HG03354 (cell line): ENCODE results near the gene PAK1.
"Not testable (repeated sequence)": the region's sequence is repeated elsewhere in the genome, so short reads cannot be mapped to it uniquely, and the experiment has no call there.

Experiments used
- ATAC-seq: cut with Tn5 transposase; IDR thresholded peaks from one replicate; pipeline ENCODE4 v1.9.1; 2021; ENCODE audit warnings: mild to moderate bottlenecking; ENCODE audit not compliant: unreplicated experiment, poor library complexity, severe bottlenecking

The PAK1 gene

DNA sequence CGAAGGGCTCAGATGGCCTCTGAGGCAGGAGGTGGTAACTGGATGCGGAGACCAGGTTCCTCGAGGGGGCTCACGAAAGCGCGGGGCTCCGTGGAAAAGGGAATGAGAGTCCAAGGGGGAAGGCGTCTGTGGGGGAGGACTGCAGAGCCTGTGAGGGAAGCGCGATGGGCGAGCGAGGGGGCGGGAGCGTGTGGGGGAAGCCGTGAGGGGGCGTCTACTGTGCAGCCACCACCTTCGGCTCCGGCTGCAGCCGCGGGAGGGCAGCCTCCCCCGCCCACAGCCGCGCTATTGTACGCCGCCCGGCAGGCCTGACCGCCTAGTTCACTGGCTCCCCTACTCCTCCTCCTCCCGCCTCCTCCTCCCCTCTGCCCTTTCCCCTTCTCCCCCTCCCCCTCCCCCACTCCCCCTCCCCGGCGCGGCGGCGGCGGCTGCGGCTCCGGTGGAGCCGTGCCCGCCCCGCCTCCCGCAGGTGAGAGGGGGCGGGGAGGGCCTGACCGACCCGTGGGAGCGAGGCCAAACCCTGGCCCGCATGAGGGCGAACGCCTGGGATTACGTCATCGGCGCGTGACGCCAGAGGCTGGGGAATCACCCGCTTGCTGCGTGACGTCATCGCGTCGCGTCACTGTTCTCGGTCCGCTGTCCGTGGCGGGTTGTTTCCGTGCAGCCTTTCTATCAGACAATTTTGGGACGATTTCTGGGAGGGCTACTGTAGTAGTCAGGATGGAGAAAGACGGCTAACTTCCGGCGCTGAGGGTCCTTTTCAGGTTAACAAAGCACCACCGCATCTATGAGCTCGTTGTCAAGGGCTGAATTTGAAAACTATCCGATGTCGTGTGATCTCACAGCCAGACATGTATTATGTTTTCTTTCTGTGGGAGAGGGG lies at the start of gene PAK1:
TSS of gene PAK1 (minus strand) at position 294 of the 883 bp plus-strand sequence. CDS start 81,574 bp downstream, outside the sequence.
- ATAC-seq: peak; percentile 74

DNA sequence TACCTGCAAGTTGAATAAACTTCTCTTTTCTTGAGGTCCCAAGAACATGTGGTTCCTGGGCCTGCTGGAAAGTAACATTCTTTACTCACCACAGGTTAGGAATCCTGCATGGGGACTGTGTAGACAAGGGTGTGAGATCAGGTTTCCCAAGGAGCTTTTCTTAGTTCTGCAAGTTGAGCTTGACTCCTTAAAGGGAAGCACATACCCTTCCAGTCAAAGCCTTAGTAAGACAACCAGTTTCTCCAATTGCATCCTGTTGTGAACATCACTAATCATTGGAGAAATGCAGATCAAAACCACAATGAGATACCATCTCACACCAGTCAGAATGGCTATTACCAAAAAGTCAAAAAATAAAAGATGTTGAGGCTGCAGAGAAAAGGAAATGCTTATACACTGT lies 48.3 kb upstream of the PAK1 start:
- ATAC-seq: no peak

DNA sequence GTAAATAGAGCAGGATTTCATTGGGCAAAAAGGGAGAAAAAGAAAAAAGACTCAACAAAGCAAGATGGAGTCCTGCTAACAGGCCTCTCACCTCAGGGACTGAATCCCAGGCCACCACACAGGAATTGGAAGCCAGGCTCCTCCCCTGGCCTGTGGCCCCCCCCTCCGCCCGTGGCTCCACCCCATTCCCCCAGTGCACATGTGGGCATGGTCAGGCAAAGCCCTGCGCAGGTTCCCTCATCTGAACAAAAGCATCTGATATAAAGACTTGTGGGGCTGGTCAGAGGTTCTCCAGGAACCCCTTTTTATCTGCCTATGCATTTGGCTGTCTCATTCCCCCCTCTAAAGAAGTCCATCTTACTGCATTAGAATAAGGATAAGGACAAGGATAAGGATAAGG lies 46.0 kb upstream of the PAK1 start:
- no peak for ATAC-seq

DNA sequence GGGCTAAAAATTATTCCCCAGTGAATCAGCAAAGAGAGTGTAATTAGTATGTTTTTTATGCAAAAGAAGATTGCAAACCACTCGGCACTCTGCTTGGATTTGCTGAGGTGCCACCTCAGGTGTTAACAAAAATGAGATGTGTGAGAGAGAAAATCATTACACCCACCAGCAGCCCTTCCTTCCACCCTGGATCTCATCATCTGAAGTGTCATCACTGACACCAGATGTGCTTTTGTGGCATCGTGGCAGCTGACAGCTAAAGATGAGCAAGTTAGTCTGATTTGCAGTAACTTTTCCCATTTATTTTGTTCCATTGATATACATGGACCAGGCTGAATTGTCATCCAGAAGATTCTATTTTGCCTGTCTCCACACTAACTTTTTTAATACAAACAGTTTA lies 44.6 kb upstream of the PAK1 start:
- no peak for ATAC-seq

DNA sequence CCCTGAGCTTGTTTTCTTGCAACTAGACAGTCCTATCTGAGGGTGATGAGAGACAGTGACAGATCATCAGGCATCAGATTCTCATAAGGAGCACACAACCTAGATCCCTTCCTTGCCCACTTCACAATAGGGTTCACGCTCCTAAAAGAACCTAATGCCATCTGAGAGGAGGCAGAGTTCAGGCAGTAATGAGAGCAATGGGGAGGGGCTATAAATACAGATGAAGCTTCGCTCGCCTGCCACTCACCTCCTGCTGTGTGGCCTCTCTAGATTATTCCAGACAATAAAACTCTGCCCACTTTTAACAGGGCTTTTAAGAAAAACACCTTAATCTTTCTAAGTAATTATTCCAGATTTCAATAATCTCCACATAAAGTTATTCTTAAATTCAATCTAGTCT lies 43.9 kb upstream of the PAK1 start:
- ATAC-seq: no peak

DNA sequence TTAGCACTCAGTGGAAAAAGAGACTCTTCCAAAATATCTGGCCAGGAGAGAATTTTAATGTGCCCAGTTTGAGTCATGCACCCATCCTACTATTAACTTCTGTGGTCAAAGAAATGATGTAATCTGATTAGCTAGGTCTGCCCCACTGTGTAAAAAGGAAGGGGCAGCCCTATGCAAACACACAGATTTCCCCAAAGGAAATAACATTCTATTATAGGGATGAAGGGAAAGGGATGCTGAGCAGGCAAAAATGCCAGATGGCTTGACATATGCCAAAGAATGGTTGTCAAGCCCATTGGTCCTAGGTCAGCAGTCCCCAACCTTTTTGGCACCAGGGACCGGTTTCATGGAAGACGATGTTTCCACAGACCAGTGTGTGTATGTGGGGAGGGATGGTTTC lies 43.3 kb upstream of the PAK1 start:
- ATAC-seq: no peak

DNA sequence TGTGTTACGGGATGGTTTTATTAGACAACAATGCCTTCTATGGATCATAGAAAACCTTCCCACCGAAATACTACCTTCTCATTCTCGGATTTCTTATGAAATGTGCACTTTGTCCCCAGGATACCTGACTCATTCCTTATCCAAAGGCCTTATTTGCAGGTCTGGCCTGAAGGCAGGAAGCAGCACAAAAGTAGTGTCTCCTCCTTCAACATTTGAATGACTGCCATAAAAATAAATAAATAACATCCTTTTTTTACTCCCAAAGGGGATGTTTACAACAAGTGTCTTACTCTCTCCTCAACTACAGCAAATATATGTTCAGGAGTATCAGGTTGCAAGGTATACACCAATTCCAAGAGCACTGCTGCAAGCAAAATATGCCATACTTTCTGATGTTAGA lies 41.6 kb upstream of the PAK1 start:
- ATAC-seq: no peak

DNA sequence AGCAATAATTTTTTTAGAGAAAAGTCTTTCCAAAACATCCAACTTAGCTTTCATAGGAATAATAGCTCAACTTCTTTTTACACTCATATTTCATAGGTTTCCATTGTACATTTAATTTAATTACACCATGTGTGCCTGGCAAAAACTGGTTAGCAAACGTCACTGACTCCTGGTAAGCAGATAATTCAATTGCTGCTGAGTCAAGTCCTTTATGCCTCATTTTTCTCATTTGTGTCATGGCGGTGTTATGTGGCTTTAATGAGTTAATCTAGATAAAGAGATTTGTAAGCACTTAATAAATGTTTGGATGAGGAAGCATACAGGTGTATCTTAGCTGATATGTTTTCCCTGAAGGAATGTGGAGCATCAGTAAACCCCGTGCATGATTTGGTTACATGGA lies 41.2 kb upstream of the PAK1 start:
- ATAC-seq: no peak

DNA sequence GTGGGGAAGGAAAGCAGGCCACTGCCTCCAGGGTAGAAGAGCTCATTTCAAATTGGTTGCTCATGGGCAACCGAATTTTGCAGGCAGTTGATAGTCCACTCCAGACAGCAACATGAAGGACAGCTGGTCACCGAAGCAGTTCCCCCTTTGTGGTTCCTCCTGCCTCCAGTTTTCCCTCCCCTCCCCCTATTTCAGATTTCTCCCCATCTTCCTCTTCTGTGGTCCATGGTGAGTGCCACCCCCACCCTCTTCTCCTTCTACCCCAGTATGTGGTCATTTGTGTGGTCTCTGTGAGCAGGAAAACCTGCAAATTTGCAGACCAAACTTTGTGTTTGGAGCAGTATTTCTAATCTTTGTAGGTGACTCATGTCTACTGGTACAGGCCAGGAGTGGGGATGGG lies 38.2 kb upstream of the PAK1 start:
- ATAC-seq: no peak

DNA sequence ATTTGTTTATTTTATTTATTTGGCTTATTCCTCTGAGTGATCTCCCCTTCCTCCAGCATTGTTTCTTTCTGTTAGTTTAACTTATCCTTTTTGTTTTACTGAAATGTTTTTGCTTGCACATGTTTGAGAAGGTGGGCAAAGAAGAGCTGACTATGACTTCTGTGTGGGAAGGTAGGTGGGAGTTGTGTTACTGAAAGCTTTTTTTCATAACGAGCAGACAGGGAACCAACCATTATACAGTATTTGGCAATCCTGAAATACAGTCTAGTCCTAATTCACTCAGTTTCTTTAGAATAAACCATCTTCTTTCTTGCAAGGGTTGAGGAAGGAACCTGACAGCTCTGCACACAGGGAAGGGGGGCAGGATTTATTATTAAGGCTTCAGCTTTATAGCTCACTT lies 37.0 kb upstream of the PAK1 start:
- ATAC-seq: no peak

DNA sequence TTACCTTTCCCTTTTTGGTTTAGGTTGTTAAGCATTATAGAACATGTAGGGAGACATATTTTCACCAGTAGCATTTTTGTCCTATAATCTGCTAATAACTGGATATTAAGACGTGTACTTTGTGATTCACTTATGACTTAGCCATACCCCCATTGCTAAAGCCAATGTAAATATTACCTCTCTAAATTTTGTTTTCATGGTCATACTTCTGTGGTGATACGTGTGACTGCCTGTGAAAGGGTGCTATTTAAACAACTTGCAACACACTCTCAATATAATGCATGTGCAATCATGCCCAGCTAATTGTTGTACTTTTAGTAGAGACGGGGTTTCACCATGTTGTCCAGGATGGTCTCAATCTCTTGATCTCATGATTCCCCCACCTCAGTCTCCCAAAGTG lies 36.2 kb upstream of the PAK1 start:
- no peak for ATAC-seq

DNA sequence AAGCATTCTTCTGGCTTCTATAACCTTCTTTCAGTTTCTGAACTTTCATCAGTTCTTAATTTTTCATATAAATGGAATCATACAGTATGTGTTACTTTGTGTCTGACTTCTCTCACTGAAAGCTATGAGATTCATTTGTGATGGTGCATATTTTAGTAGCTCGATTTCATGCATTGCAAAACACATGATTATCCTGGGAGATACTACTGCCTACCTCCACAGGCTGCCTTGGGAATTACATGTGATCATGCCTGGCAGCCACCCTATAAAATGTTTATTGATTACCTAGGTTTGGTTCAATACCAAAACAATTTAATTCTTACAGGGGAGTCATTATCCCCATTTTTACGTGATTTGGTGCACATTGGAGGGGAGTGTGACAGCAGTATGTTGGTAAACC lies 34.1 kb upstream of the PAK1 start:
- no peak for ATAC-seq

DNA sequence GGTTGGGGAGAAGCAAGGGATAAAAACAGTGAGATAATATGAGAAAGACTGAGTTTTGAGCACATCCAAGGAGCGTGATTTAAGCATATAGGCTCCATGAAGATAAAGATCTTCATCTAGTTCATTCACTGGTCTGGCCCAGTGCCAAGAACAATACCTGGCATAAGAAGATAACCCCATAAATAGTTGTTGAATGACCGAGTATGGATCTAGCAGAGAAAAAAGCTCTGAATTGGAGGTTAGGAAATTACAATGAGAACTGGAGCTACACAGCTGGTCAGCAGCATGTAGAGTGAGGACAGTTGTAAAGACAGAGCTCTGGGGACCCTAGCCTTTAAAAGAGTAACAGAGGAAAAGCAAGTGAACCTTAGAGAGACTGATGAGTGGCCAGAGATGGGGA lies 33.0 kb upstream of the PAK1 start:
- no peak for ATAC-seq

DNA sequence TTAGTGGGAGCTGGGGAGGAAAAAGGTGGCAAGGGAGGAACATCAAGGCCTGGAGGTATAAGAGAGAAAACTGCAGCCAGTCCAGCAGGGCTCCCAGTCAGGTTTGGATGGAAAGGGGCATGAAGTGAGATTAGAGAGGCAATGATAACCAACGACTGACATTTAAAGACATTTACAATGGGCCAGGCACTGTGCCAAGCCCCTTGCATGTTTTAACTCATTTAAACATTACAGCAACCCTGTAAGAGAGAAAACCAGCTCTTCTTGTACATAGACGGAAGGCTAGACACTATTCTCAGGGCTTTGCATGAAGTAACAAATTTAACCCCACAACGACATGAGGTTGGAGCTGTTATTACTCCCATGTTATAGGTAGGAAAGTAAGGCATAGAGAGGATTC lies 32.1 kb upstream of the PAK1 start:
- no peak for ATAC-seq

DNA sequence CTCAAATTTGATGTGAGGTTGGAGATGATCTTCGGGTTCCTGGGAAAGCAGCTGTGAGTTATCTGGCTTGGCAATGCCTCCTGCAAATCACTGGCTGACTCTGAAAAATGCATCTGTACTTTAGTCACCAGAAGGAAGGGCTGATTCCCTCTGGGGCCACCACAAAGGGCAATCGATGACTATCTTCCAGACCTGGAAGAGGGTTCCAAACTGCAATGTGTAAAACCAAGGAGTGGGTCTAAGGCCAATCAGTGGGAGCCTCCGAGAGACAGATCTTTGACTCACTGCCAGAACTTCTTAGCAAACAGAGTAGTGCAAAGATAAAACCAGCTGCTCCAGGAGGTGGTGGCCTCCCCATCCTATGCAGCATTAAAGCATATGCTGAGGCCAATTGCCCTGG lies 29.1 kb upstream of the PAK1 start:
- ATAC-seq: no peak

DNA sequence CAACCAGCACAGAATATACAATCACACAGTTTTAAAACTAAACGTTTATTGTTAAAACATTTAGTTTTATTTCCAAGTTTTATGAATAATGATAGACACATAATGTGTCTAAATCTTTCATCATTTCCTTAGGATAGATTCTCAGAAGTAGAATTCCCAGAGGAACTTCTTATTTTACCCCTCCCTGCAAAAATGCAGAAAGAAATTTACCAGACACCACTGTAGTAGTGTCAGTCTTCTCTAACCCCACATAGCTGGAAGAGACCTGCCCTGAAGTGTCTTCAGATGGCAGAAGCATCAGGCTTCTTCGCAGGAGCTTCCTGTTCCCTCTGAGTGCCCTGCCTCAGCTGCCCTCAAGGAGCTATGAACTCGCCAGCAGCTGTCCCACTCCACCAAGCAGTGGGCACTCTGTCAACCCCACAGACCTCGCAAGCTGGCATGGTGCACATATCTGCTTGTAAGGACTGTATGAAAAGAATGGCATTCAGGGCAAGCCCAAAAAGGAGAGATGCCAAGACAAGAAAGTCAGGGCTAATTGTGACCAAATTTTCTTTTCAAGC lies 28.5 kb upstream of the PAK1 start:
- ATAC-seq: no peak

DNA sequence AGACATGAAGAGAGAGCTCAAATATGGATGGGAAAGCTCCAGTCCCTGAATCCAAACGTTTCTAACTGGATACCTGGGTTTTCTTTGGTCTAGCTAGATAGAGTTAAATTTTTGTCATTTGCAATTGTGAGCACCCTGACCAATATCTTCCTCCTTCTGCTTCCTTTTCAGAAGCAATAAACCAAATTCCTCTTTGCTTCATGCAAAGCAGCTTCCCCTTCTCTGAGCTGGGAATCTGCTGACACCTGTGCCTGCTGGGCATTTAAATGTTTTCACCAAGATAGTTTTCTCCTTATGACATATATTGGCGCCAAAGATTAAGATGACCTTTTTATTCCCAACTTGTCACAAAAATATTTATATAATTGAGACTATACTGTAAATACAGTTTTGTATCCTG lies 27.9 kb upstream of the PAK1 start:
- ATAC-seq: no peak

DNA sequence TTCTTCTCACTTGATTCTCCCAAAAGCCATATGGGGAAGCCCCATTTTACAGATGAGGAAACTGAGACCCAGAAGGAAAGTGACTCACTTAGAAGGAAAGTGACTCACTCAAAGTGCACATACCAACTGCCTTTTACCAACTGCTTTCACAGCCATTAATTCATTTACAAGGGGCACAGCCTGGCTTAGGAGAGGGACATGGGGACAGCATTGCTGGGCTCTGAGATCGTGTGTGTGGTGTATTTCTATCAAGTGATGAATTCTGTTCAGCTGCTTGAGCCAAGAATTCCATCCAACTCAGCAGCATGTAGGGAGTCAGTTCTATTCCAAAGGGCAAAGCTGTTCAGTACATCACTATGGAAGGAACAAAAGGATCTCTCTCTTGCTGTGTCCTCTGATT lies 23.5 kb upstream of the PAK1 start:
- no peak for ATAC-seq

DNA sequence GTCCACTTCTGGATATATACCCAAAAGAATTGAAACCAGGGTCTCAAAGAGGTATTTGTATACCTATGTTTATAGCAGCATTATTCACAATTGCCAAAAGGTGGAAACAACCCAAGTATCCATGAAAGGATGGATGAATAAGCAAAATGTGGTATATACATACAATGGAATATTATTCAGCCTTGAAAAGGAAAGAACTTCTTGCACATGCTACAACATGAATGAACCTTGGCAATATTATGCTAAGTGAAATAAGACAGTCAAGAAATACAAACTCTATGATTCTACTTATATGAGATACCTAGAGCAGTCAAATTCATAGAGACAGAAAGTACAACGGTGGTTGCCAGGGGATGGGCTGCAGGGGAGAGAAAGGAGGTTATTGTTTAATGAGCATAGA lies 21.6 kb upstream of the PAK1 start:
- no peak for ATAC-seq

DNA sequence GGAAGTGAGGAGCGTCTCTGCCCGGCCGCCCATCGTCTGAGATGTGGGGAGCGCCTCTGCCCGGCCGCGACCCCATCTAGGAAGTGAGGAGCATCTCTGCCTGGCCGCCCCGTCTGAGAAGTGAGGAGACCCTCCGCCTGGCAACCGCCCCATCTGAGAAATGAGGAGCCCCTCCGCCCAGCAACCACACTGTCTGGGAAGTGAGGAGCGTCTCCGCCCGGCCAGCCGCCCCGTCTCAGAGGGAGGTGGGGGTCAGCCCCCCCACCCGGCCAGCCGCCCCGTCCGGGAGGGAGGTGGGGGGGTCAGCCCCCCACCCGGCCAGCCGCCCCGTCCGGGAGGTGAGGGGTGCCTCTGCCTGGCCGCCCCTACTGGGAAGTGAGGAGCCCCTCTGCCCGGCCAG lies 16.1 kb upstream of the PAK1 start:
- not testable (repeated sequence) for ATAC-seq

DNA sequence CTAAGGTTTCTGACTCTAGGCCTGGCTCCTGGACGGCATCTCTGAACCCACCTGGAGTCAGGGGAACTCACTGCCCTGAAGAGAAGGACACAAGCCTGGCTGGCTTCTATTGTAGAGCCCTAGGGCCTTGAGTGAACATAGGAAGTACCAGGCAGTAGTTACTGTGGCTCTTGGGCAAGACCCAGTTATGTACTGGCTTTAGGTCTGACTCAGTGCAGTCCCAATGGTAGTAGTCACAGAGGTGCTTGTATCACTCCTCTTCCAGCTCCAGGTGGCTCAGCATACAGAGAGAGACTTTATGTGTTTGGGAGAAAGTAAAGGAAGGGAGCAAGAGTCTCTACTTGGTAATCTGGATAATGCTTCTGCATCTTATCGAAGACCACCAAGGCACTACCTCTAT lies 13.9 kb upstream of the PAK1 start:
- ATAC-seq: no peak
